NCI-H526 treated with DMSO at 0.1 percent for 48 hours (cell line): Measurements from ENCODE around the gene HMCN2.
"Not testable (repeated sequence)": the region's sequence is repeated elsewhere in the genome, so short reads cannot be mapped to it uniquely, and the experiment has no call there.

Experiments
- DNase-seq: peaks from one replicate; lab custom pipeline; 2025; lab: John Stamatoyannopoulos, UW

Gene HMCN2

DNA sequence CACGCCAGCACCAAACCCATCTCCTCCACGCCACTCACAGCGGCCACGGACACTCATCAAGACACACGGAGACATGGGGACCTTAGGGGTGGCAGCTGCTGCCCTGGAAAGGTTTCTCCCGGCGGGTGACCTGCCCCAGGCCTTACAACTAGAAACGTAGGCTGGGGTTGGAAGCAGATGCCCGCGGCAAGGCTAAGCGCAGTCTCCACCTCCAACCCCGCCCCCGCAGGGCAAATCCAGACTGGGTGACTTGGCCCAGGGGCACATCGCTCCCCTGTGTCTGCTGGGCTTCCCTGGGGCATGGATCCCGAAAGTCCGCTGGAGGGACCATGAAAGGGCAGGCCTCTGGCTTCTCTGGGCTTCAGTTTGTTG is 167.2 kb downstream of the HMCN2 start:
- DNase-seq = no peak

GRCh38 chr9:130433168-130433946 is 167.8 kb downstream of the HMCN2 start:
- no peak for DNase-seq

DNA sequence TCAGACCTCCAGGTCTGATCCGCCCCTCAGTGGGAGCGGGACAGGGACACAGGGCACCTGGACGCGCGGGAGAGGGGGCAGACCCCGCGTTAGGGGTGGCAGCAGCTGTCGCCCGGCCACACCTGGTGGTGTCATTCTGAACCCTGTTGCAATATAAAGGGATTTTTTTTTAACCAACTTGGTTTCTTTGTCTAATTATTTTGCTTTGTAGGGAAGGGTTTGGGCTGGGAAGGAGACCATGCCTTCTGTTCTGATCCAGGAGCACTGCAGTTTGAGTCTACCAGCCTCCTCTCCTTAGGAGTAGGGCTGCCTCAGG is 168.3 kb downstream of the HMCN2 start:
- no peak for DNase-seq

- DNase-seq = not testable (repeated sequence)
Measured at GRCh38 chr9:130434656-130435055, 169.1 kb downstream of the HMCN2 start.

DNA sequence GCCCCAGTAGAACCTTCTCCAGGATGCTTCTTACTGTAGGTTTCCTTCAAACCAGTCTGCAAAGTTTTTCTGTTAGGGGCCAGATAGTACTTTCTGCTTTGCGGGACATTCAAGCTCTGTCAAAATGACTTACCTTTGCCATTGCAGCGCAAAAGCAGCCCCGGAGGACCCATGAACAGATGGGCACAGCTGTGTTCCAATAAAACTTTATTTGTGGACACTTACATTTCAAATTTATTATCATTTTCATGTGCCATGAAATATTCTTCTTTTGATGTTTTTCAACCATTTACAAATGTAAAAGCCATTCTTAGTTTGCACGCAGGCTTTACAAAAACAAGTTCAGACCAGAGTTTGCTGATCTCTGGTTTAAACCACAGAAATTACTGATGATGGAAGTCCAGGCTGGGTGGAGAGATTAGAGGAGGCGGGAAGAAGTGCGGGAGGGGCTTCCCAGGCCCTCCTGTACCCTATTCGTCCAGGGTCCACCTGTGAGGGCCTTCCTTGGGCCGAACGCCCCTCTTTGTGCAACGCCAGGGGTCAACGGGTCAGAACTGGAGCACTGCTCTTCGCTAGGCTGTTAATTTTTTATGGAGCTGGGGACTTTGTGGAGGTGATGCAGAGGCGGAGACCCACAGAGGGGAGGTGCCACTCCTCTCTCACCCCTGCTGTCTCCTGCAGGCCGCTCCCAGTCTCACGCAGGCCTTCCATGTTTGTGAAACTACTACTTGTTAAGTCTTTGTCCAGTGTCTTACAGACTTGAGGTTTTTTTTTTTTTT is 171.6 kb downstream of the HMCN2 start:
- DNase-seq = no peak

GRCh38 chr9:130438382-130438981 is 172.9 kb downstream of the HMCN2 start:
- no peak for DNase-seq

DNA sequence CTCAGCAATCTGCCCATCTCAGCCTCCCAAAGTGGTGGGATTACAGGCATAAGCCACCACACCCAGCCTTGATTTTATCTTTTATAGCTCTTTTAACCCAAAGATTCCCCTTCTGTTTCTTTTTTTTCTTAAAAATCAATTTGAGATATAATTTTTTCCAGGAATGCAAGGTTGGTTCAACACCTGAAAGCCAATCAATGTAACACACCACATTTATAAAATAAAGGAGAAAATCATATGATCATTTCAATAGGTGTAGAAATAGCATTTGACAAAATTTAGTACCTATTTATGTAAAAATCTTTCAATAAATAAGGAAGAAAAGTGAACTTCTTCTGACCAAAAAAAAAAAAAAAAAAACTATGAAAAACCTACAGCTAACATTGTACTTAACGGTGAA is 175.5 kb downstream of the HMCN2 start:
- no peak for DNase-seq

DNA sequence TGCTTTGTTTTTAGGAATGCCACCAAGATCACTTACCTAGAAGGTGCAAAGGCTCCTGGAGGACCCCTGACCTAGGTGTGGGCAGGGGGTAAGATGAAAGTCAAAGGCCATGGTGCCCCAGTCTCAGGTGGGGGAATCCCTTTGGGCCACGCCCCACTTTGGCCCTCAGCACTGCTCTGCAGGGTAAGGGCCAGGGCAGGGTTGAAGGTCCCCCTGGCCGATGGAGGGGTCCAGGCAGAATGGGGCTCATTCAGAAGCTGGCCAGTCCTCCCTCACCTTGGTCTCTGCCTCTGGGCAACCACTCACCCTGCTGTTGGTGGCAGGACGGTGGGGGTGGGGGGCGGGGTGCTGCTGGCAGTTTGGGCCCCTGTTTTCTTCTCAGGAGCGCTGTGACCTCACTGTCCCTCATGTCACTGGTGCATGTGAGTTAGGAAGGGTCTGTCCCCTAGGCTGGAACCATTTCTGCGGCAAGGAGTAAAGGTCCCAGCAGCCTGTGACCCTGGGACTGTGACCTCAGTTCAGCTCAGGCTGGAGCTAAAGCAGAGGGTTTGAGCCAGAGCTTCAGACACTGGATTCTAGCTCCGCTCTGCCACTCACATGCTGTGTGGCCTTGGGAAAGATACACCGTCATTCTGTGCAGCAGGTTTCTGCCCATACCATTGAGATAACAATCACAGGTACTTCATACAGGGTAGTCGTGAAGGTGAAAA is 177.3 kb downstream of the HMCN2 start:
- no peak for DNase-seq

DNA sequence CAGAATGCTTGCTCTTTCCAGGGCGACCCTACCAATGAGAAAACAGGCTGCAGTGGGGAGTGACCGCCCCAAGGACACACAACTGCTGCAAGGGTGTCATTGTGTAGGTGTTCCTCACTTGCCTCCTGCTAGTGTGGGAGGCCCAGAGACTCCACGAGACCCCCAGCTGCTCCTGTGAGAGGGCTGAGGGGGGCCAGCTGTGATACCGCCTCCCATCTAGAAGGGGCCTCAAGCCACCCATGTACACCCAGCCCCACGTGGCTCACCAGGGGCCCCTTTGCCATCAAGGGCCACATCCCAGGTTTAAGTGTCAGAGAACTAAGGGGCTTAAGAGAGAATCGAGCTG is 177.9 kb downstream of the HMCN2 start:
- no peak for DNase-seq

GRCh38 chr9:130443840-130444492 is 178.4 kb downstream of the HMCN2 start:
- no peak for DNase-seq

- DNase-seq = no peak
Measured at GRCh38 chr9:130444565-130445221, 179.1 kb downstream of the HMCN2 start, which contains the start of gene ASS1. TSS of gene ASS1 (plus strand) at chr9:130444961. CDS start at chr9:130452229, 7,268 bp downstream.

GRCh38 chr9:130445268-130445983 is 179.9 kb downstream of the HMCN2 start:
- no peak for DNase-seq

DNA sequence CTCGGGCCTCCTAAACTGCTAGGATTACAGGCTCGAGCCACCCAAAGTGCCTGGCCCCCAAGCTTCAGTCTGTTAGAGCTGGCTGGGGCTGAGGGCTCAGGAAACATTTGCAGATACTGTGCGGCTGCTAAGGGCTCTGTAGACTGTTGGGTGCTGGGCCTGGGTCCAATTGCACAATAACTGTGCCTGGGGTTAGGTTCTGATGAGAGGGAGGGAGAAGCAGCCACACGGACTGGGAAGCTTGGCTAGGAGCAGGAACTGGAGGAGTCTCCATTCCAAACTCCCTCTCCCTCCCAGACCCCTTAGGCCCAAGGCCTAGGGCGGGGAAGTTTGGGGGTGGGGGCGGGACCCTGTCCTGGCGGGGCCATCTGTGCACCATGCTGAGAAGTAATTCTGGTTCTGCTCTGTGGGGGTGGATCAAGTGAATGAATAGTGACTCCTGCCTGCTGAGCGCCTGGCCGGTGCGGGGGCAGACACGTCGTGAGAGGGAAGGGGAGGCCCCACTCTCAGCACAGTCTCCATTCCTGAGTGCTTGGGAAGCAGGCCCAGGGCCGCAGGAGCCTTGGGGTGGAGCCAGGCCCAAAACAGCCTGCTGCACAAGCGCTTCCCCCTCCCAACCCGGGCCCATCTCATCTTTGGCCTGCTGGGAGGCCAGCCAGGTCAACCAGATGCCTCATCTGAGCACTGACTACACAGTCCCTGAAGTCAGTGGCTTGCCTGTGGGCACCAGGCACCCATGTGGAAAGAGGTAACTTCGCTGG is 180.7 kb downstream of the HMCN2 start:
- no peak for DNase-seq

GRCh38 chr9:130447193-130447816 is 181.7 kb downstream of the HMCN2 start:
- DNase-seq = no peak

DNA sequence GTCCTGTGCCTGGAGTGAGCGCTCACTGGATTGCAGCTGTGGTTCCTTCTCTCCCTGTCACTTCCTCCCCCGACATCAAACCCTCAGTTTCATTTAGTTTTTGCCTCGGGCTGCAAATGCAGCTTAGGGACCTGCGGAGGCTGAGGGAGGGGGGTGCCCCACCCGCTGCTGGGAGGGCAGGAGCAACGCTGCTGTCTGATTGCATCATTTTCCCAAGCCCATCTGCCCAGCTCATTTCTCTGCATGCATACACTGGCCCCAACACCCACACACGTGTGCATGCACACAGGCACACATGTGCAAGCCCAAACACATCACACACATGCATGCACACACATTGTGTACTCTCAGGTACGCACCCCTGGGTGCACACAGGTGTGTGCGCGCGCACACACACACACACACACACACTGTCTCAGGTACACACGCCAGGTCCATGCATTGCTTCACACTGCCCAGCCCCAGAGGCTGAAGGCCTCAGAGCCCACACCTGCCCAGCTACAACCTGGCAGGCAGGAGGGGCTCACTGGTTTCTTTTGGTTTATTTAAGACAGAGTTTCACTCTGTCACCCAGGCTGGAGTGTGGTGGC is 182.6 kb downstream of the HMCN2 start:
- no peak for DNase-seq

DNA sequence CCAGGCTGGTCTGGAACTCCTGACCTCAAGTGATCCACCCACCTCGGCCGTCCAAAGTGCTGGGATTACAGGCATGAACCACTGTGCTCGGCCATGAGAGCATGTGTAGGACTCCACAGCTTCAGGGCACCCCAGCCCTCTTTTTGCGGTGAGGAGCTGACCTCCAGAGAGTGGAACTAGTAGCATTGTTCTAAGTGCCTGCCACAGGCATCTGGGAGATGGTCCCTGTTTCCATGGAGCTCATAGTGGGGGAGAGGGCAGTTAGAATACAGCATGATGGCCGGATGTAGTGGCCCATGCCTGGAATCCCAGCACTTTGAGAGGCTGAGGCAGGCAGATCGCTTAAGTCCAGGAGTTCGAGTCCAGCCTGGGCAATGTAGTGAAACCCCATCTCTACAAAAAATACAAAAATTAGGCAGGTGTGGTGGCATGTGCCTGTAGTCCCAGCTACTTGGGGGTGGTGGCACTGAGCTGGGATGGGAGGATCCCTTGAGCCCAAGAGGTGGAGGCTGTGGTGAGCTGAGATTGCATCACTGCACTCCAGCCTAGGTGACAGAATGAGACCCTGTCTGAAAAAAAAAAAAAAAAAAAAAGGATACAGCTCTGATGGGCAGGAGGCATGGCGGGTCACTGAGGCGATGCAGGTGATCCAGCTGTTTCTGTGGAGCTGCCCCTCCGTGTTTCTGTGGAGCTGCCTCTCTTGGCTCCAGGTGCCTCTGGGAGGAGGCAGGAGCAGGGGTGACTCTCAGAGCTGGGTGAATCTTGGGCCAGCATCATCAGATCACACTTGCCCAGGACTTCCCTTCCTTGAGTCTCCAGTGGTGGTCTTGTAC is 183.4 kb downstream of the HMCN2 start:
- no peak for DNase-seq

- DNase-seq = no peak
Measured at GRCh38 chr9:130450344-130451003, 184.9 kb downstream of the HMCN2 start.

- no peak for DNase-seq
Measured at GRCh38 chr9:130451004-130451390, 185.4 kb downstream of the HMCN2 start.
